GM18520 (cell line): ENCODE measurements around the gene MTFR1L.
A peak's percentile ranks its signal among the peaks of the same experiment; 100 is the strongest.
"Not testable (repeated sequence)": the region's sequence is repeated elsewhere in the genome, so short reads cannot be mapped to it uniquely, and the experiment has no call there.

Source experiments
- ATAC-seq: cut with Tn5 transposase; IDR thresholded peaks from one replicate; pipeline ENCODE4 v1.9.1; 2021; ENCODE audit not compliant: unreplicated experiment

The MTFR1L gene

DNA sequence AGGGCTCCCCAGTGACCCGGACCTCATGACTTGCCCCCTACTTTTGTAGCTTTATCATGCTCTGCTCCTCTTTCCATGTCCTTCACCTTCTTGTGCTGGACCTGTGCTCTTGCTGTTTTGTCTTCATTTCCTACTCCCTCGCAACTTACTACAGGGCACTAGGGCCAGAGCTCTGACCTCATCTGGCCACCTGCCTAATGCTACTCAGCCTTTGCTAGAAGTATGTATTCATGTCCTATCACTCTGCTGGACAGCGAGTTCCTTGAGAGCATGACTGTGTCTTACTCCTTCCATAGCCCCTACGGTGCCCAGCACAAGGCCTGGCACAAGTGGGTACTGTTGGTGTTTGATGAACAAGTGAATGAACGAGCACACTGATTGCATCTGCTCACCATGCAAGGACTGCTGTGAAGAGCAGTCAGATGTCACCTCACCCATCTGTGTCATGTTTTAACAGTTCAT, 1.9 kb downstream of the MTFR1L start:
- no peak for ATAC-seq

DNA sequence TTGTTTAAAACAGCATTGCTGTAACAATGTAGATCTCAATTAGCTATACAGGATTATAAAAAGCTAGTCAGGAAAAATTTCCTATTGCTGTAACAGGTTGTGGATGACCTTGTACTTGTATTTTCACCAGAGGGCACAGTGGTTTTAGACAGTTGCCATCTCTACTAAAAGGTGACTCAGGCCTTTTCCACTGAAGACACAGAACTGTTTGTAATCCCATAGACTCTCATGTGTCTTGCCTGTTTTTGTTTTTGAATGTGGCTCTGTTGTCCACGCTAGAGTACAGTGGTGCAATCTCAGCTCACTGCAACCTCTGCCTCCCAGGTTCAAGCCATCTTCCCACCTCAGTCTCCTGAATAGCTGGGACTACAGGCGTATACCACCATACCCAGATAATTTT, 5.9 kb downstream of the MTFR1L start:
- ATAC-seq, result no peak

DNA sequence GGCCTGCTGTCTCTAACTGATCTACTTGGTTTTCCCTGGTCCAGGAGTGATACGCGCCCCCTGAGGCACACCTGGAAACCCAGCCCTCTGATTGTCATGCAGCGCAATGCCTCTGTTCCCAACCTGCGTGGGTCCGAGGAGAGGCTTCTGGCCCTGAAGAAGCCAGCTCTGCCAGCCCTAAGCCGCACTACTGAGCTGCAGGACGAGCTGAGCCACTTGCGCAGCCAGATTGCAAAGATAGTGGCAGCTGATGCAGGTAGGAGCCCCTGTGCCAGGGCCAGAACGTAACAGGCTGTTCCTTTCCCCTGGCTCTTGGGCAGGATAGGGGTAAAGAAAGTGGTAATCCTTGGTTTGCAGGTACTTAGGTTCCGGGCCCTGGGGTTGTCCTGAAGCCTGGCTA, 6.8 kb downstream of the MTFR1L start:
- ATAC-seq, result no peak

DNA sequence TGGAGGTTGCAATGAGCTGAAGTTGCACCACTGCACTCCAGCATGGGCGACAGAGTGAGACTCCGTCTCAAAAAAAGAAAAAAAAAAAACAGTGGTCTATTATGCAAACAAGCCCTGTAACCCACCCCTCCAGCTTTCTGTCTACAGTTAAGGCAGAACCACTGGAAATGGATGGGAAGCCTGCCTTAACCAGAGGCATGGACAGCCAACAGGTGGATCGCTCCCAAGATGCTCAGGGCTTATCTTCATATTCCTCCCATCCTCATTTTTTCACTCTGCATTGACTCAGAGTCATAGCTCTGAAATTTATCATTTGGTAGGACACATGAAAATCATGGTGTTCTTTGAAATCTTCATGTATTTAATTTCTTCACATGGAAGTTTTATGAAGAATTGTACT, 8.7 kb downstream of the MTFR1L start:
- ATAC-seq, result no peak

DNA sequence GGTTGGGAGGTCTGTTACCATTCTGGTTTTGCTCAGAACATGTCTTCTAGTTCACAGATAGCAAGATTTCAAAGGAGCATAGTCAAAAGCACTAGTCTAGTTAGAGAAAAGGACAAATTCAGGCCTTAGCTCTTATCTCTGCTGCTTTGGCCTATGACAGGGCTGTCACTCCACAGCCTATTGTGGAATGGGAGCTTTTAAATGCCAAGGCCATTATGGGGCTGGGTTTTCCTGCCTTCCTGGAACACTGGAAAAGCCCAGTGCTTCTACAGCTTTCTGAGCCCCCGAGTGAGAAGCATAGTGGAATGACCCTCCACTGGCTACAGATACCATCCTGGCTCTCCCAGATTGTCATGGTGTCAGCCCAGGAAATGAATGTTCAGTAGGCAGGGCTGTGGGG, 9.3 kb downstream of the MTFR1L start:
- no peak for ATAC-seq

DNA sequence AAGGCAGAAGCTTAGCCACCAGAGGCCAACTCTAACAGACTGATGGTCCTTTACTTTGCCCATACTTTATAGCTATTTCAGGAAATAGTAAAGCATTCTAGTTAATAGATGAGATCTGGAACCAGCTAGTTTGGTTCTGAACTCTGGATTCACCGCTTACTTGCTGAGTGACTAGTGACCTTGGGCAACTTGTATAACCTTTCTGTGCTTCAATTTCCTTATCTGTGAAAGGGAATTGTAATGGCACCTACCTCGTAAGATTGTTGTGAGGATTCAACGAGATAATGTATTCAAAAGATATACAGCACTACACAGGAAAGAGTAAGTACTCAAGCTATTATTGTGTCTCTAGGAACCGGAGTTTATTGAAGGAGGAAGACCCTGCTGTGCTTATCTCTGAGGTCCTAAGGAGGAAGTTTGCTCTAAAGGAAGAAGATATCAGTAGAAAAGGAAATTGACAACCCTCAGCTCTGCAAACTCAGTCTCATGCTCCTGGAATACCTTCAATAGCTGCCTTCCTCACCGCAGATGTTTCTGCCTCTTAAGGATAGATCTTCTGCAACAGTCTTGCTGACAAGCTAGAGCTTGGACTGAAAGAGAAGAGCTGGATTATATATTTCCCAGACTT, 11.9 kb downstream of the MTFR1L start:
- no peak for ATAC-seq

DNA sequence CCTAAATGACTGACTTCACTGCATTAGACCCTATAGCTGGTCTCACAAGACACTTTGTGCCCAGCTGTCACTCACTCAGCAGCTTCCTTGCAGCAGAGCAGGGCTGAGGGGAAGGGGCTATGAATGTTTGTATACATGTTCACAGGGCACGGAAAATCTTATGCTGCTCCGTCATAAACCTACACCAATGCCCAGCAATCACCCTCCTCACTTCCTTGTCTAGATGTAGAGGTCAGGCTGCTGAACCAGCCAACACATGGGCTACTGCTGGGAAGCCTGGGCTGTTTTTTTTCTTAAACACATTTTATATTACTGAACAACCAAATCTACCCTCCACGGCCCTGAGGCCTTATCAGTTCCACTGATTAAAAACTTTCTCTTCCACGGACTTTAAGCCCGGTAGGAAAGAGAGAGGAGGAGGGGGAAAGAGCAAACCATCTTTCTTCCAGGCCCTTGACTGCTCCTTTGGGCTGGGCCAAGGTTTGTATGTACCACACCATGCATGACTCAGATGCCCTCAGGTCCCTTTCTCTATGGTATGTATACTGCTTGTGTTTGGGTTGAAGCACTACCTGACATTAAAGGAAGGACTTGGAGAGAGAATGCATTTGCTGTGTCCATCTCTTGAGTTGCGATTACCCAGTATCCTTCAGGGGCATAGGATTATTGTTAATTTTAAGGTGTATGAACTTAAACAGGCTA, 12.7 kb downstream of the MTFR1L start:
- ATAC-seq, result no peak

DNA sequence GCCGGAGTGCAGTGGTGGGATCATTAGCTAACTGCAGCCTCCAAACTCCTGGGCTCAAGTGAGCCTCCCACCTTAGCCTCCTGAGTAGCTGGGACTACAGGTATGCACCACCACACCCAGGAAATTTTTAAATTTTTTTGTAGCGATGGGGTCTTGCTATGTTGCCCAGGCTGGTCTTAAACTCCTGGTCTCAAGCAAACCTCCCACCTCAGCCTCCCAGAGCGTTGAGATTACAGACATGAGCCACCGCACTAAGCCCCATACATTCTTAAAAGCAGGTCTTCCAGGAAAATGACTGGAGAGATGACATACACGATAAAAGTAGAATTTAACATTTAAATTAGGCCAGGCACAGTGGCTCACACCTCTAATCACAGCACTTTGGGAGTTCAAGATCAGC, 13.4 kb downstream of the MTFR1L start:
- ATAC-seq, result no peak

DNA sequence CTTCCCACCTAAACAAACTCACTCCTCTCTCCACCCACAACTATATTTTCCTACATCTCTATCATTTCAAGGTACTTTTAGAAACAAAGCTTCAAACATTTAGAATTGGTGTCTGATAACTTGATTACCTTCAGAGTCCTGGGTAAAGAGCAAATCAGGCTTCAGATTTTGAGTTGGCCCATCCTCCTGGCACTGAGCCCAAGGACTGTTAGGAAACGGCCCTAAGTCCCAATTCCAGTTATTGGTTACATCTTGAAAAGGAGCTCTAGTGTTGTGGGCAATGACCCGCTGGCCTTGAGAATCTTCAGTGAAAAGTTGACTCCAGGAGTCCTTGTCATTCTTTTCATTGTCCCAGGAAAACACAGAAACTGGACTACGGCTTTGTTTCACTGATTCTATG, 15.1 kb downstream of the MTFR1L start:
- ATAC-seq, result no peak

DNA sequence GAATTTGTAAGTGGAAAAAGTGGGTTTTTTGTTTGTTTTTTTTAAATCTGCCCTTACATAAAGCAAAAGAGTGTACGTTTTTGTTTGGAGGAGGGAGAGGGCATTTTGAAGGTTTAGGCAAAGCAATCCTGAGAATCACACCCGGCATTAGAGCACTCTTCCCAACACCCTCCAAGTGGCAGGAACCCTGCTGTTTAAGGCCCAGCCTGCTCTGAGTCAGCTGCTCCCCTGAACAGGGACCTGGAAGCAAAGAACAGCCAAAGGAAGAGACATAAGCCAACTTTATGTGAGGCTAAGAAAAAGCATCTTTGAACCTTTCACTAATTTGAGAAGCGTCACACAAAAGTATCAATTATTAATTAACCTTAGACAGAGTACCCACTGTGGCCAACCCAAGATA, 16.9 kb downstream of the MTFR1L start:
- no peak for ATAC-seq

DNA sequence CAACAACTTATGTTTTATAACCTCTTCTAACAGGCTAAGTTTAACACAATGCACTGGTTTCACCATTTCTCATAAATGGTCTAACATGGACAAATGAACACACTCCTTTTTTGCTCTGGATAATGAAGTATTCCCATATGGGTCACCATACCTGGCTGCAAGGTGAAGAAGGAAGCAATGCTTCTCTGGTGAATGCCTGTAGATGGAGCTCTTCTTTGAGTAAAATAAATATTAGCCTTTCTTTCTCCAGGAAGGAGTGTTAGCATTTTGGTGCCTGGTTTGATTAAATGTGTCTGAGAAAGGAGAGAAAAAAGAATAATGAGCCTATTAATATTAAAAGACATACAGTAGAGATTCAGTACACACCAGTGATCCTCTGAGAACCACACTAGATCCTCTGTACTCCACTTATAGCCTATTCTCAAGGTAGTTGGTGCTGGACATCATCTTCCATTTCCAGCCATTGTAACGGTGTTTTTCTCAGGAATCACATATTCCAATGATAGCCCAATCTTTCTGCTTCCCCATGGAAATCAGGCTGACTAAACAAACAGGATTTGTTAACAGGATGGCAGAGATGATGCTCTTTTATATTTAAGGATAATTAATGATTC, 17.6 kb downstream of the MTFR1L start:
- ATAC-seq, result no peak

DNA sequence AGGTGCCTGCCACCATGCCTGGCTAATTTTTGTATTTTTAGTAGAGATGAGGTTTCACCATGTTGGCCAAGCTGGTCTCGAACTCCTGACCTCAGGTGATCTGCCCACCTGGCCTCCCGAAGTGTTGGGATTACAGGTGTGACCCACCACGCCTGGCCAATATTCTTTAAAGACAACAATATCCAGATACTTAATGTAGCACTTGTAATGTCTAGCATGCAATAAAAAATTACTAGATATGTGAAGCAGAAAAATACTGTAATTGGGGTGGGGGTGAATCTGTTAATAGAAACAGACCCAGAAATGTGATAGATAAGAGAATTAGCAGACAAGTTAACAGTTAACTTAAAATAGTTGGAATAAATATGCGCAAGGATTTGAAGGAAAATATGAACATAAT, 20.1 kb downstream of the MTFR1L start:
- ATAC-seq, result not testable (repeated sequence)

DNA sequence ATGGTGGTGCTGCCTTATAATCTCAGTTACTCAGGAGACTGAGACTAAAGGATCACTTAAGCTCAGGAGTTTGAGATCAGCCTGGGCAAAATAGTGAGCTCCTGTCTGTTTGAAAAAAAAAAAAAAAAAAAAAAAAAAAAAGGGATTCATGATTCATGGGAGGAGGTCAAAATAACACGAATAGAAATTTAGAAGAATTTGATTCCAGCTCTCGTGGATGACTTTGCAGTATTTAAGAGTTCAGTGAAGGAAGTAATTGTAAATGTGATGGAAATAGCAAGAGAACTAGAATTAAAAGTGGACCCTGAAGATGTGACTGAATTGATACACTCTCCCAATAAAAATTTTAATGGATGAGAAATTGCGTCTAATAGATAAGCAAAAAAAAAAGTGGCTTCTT, 23.7 kb downstream of the MTFR1L start:
- no peak for ATAC-seq

DNA sequence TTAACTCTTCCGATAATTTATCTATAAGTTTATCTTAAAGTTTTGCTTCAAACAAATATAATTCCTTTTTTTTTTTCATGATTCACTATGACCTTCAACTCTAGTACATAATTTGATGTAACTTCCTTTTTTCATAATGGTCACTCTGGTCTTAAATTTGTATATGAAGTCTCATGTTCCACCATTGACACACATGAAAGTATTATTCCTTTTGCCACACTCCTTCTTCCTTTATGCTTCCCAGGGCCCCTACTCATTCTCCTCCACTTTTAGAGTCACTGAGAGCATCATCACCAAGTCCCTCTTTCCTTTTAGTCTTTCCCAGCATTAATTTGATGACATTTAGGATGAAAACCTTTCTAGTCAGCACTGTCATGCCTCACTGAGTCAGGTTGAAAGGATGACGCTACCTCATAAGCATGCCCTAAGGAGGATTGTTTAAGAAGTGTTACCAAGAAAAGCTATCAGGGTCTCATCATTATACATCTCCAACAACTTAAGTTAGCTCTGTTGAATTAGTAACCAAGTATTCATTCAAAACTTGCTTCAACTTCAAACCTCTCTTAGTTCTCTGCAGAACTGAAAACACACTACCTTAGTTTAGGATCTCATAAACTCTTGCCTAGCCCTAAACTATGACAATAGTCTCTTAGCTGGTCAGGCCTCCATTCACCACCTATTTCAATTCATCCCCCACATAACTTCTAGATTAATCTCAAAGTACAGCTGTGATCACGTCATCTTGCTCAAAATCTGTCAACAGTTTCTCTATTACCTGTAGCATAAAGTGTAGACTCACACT, 25.0 kb downstream of the MTFR1L start:
- ATAC-seq, result no peak

DNA sequence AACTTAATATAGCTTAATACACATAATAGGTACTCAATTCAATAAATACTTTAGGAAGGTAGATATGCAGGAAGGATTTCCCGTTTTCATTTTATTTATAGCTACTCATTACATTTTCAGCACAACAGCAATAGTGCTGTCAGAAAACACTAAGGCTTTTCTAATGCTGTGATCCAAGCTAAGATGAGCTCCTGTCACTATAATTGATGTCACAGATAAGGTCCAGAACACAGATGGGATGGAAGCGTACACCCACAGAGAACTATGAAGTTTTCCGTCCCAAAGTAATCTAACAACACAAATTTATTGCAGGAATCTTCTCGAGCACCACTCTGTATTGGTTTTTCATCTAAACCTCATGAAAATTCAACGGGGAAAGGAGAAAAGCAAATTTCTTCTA, 25.9 kb downstream of the MTFR1L start:
- ATAC-seq, result no peak

DNA sequence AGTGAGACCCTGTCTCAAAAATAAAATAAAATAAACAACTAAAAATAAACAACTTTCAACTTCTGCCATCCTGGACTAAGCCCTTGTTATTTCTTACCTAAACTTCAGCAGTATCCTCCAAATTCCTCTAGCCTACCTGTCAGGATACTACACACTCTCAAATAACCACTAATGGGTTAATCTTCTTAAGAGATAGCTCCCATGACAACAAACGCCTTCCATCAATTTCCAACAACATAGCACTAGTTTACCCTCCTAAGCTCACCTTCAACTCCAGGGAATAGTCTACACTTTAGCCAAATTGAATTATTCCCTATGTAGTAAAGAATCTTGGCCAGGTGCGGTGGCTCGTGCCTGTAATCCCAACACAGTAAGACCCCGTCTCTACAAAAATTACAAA, 28.2 kb downstream of the MTFR1L start:
- ATAC-seq, result no peak

DNA sequence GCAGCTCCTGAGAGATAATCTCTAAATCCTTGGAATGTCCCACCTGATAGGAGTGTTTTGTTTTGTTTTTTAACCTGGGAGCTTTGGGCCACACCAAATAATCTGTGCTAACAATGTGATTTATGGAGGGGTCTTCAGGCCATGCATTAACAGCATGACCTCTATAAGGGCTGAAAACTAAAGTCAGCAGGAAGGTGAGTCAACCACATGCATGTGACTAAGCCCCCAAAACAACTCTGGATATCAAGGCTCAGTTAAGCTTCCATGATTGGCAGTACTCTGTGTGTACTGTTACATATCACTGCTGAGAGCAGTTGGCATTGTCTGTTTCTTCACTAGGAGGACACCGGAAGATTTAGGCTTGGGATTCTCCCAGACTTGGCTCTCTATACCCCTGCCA, 28.8 kb downstream of the MTFR1L start:
- ATAC-seq, result no peak

DNA sequence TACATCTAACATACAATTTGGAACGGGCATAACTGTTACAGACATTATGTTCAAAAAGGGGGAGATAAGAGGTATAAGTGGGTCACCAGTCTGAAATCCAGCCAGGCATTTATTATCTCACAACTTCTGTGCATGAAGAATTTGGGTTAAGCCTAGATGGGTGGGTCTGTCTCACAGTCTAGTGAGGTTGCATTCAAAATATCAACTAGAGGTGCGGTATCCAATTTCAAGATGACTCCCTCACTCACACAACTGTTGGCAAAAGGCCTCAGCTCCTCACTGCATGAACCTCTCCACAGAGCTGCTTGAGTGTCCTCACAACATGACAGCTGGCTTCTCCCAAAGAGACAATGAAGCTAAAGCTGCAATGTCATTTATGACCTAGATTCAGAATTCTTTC, 34.8 kb downstream of the MTFR1L start:
- no peak for ATAC-seq

DNA sequence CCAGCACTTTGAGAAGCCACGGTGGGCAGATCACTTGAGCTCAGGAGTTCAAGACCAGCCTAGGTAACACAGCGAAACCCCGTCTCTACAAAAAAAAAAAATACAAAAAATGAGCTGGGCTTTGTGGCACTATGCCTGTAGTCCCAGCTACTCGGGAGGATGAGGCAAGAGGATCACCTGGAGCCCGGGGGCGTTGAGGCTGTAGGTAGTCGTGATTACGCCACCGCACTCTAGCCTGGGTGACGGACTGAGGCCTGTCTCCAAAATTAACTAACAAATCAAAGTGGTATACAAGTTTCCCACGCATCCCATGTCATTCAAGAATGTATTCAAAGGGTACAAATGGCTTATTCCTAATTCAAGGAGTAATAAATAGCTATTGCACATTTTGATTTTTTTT, 37.1 kb downstream of the MTFR1L start:
- no peak for ATAC-seq

DNA sequence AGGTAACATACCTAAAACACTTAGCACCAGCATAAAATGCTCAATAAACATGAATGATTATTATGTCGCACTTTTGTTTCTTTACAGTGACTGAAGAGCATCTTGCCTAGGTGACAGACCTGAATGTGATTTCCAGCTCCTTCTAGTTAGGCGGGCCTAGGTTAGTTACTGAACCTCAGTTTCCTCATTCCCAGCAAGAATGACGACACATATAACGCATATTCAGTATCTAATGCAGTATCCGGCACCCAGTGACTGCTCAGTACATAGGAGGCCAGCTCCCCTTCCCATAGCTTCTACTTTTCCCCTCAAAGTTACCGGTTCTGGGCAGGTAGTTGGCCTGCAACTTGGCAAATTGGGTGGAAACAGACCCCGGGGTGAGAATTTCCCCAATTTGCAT, 38.7 kb downstream of the MTFR1L start:
- ATAC-seq, result no peak

DNA sequence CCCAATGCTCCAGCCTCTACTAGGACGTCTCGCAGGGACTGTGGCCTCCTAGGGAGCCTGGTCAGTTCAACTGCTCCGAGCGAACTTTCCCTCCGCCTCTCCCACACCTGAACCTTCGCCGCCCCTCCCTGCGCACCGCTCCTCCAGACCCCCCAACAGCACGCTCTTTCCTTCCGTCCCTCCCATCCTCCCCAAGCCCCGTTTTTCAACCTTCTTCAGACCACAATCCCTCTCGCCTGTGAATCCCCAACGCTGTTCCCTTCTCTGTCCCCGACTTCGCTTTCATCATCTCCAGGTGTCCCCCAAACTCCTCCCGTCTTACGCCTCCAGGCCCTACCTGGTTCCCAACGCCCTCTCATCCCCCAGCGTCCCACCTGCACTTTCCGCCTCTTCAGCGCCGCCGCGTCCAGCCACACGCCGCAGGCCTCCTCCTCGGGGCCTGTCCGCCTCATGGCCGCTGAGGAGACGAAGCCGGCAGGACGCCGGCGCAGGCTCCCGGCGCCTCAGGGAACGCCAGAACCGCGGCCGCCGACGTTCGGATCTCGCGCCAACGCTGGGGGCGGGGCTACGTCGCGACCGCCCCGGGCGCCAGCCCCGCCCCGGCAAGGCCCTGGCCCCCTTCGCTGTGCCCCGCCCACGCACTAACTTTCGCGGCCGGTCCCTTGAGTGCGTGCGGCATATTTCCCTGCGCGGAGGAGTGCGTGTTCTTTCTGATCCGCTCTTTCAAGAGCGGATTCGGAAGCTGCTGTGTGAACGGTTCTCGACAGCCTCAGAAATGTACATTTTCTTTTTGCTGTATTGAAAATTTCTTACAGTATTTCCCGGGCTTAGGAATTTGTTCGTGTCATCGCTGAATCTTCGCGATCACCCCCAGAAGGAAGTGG, 39.4 kb downstream of the MTFR1L start, which contains the start of gene AUNIP:
Gene AUNIP (minus strand): TSS at position 552 of the 884 bp plus-strand sequence. CDS start 100 bp downstream, at position 452.
- peak; percentile 70 for ATAC-seq
